Sciatic nerve (tissue), 2 donors: ENCODE measurements around the gene KPNB1. TPM values are rescaled to one million over a fixed set of nuclear protein-coding genes. Genes with fewer than 3 reads are reported as not detected.

ENCODE experiments used
- ATAC-seq: fragments of 200-7000 bp; cut with Tn5 transposase; one replicate; pipeline ENCODE4 v1.9.1; 2020; ENCODE audit warnings: mild to moderate bottlenecking, moderate library complexity
- DNase-seq: peaks from one replicate; pipeline ENCODE4 v3.0.0-alpha.2; 2020; ENCODE audit warnings: low spot score
- intact Hi-C: fragments of 100-400 bp; cut with DNase I; formaldehyde crosslinking; loops from one replicate; pipeline ENCODE4 v1.14.2; 2022
- total RNA-seq: library from RNA; stranded (reverse); fragmentation: NEBNext Ultra II Directional; extraction: Animal tissue kit (Norgen Biotek cat#: 25700); gene quantifications from one replicate; pipeline ENCODE4 v1.2.1, GENCODE V29; 2021
- donor health status: DM: no; HTN: no; CAD: no.
- donor health status: DM: no; HTN: no; CAD: no.

The KPNB1 gene
- total RNA-seq, 1 donor from 2014 or later: 223 TPM

DNA sequence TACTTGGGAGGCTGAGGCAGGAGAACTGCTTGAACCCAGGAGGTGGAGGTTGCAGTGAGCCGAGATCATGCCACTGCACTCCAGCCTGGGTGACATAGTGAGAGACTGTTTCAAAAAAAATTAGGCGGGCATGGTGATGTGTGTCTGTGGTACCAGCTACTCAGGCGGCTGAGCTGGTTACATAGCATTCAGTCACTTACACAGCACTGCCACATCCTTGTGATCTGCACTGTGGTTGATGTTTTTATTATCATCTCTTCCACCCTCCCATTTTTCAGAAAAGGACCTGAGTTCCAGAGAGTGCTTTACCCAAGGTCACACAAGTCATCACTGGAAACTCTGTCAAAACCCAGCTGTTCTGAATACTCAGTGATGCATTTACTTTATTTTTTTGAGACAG is 14.8 kb upstream of the KPNB1 start:
- ATAC-seq: no peak
- intact Hi-C loops: no loop called here
- DNase-seq: no peak

DNA sequence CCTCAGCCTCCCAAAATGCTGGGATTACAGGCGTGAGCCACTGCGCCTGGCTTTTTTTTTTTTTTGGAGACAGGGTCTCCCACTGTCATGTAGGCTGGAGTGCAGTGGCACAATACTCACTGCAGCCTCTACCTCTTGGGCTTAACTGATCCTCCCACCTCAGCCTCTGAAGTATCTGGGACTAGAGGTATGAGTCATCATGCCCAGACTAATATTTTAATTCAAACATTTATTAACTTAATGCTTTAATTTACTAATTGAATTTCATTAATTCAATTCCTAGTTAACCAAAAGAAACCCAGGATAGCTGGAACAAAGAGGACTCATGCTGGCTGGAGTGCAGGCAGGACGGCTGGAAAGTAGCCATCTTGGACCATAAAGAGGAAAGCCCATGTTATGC is 14.0 kb upstream of the KPNB1 start:
- intact Hi-C loops: no loop called here
- DNase-seq (no peak), ATAC-seq (no peak)

DNA sequence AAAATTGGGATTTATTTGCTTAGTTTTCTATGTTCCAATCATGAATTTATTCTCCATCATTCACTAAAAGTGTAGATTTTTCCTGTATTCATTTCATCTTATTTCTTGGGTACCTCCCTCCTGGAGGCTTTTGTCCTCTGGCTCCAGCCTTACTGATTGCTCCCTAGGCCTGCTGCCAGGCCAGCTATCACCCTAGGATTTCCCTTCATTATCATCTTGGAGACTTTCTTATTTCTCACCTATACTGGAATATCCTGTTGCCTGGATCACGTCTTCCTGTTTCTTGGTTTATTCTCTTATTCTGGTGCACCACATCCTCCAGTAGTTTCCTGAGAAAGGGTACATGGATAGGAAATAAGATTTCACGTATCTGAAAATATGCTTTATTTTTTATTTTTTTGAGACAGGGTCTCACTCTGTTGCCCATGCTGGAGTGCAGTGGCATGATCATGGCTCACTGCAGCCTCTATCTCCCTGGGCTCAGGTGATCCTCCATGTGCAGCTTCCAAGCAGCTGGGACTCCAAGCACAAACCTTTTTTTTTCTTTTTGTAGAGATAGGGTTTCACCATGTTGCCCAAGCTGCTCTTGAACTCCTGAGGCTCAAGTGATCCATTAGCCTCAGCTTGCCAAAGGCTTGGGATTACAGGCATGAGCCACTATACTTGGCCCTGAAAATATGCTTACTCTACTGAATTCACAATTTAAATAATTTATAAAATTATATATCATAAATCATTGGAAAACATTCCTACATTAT is 13.3 kb upstream of the KPNB1 start:
- DNase-seq (no peak), ATAC-seq (no peak)
- intact Hi-C loops: no loop called here

DNA sequence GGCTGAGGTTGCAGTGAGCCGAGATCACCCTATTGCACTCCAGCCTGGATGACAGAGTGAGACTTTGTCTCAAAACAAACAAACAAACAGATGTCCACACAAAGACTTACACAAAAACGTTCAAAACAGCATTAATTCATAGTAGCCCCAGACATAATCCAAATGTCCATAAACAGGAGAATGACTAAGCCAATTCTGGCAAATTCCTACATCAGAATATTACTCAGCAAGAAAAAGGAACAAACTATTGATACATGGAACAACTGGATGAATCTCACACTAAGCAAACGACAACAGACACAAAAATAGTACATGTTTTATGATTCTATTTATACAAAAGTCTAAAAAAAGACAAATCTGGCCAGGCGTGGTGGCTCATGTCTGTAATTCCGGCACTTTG is 10.8 kb upstream of the KPNB1 start:
- no peak for ATAC-seq
- DNase-seq: no peak
- intact Hi-C loops: no loop called here

DNA sequence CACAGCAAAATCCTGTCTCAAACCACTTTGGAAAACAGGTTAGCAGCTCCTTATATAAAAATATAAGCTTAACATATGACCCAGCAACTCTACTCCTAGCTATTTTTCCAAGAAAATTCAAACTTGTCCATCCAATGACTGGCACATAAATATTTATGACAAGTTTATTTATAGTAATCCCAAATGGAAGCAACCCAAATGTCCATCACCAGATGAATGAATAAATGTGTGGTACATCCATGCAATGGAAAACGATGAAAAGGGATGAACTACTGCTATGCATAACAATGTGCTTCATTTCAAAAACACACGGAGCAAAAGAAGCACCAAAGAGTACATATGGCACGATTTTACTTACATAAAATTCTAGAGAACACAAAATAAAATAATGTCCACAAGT is 9.6 kb upstream of the KPNB1 start:
- ATAC-seq (no peak), DNase-seq (no peak)
- intact Hi-C loops: no loop called here

DNA sequence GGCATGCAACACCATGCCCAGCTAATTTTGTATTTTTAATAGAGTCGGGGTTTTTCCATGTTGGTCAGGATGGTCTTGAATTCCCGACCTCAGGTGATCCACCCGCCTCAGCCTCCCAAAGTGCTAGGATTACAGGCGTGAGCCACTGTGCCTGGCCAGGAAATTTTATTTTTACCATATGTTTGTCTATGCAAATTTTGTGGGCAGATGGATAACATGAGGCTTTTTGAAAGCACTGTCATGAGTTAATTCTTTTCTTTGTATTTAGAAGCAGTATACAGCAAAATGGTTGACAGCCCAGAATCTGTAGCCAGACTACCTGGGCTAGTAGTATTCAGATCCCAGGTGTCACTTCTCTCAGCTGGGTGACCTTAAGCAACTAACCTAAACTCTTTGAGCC is 8.5 kb upstream of the KPNB1 start:
- intact Hi-C loops: no loop called here
- DNase-seq: no peak
- no peak for ATAC-seq

DNA sequence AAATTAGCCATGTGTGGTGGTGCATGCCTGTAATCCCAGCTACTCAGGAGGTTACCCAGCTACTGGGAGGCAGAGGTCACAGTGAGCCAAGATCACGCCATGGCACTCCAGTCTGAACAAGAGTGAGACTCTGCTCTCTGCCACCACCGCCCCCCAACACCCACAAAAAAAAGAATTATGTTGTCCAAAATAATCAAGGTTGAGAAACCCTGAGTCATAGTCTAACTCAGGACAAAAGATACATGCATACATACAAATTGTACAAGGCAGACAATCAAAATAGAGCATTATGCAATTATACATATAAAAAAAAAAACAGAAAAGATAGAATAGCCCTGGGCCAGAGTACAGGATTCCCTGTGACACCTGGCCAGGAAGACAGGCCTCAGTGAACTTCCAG is 6.6 kb upstream of the KPNB1 start:
- intact Hi-C loops: no loop called here
- DNase-seq (no peak), ATAC-seq (no peak)

DNA sequence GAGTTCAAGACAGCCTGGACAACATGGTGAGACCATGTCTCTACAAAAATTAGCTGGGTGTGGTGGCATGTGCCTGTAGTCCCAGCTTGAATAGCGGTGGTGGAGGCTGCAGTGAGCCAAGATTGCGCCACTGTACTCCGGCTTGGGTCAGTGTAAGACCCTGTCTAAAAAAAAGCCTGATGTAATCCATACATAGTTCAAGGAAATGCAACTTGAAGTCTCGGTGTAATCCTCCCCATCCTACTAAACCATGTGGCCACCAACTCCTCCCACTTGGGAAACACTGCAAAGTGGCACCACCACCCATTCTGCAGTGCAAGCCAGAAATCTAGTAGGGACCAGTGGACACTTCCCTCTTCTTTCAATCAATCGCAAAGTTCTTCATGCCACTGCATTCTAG is 5.4 kb upstream of the KPNB1 start:
- no peak for DNase-seq
- intact Hi-C loops: no loop called here
- no peak for ATAC-seq

DNA sequence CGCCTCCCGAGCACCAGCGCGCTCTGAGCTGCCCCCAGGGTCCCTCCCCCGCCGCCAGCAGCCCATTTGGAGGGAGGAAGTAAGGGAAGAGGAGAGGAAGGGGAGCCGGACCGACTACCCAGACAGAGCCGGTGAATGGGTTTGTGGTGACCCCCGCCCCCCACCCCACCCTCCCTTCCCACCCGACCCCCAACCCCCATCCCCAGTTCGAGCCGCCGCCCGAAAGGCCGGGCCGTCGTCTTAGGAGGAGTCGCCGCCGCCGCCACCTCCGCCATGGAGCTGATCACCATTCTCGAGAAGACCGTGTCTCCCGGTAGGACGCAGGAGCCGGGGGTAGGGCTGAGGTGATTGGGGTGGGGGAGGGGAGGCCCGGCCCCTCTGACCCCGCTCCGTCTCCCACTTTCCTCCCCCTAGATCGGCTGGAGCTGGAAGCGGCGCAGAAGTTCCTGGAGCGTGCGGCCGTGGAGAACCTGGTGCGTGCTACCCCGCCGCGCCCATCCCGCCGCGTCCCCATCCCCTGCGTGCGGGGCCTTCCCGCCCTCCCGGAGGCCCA is 329 bp downstream of the KPNB1 start:
- peak; percentile 27 for ATAC-seq
- DNase-seq: no peak
- intact Hi-C loops: no loop called here

DNA sequence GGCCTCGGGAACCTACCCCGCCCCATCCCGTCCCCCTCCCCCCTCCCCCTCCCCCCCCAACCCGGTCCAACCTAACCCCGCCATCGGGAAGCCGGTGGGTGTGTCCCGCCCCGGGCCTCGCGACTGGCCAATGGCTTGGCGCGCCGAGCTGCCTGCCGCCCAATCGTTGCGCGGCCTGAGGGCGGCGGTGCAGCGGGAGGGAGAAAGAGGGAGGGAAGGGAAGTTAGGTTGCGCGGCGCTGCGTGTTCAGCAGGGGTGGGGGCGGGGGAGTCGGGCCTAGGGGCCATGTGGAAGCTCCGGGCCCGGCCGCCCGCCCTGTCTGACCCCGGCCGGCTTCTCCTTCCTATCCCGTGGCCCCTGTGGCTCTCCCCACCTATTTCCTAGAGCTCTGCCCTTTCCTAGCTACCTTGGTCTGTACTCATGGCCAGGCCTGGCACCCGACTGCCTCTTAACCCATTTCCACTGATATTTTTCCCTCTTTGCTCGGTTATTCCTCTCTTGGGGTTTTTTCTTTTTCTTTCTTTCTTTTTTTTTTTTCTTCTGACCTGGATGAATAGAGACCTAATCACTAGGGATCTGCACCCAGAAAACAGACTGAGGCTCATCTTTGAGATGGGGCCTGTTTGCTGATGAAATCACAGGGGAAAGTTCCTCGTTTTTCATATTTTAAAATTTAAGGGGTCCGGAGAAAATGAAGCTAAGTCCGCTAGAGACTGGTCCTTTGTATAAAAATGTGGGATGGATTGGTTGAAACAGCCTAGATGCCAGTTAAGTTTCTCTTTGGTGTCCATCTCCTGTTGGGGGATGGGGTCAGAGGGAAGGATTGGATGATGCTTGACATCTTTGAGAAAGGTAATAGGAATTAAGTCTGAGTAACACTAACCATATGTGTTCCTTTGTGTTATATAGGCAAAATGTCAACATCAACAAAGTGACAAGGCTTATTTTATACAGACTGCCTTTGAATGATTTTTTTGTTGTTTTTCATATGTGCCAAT is 1.1 kb downstream of the KPNB1 start:
- peak; percentile 96 for DNase-seq
- intact Hi-C loops: no loop called here
- ATAC-seq: peak; percentile 84

DNA sequence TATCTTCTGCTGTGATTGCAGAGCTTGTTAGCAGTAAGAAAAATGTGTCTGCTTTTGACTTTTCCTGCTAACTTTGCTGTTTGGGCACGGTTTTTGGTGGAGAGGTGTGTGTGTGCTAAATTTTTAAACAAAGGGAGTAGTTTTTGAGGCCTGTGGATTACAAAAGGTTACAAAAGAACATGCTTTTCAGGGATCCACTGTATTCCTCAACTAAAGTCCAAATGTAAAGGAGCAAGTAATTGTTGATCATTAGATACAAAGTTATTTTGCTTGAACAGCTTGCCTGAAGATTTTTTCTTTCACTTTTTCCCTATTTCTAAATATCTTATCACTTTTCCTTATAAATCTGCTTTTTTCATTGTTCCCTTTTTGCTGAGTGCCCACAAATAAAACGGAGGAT is 2.0 kb downstream of the KPNB1 start:
- ATAC-seq: no peak
- no peak for DNase-seq
- intact Hi-C loops: no loop called here

DNA sequence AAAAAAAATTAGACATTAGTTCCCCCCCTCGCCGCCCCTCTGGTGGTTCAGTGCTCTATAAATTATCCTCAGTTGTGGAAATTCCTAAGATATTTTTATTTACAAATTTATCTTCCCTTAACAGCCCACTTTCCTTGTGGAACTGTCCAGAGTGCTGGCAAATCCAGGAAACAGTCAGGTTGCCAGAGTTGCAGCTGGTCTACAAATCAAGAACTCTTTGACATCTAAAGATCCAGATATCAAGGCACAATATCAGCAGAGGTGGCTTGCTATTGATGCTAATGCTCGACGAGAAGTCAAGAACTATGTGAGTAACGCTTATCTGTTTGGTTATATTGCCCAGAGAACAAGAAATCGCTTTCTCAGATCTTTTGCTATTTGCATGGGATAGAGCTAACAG is 2.9 kb downstream of the KPNB1 start:
- intact Hi-C loops: no loop called here
- ATAC-seq (no peak), DNase-seq (no peak)

DNA sequence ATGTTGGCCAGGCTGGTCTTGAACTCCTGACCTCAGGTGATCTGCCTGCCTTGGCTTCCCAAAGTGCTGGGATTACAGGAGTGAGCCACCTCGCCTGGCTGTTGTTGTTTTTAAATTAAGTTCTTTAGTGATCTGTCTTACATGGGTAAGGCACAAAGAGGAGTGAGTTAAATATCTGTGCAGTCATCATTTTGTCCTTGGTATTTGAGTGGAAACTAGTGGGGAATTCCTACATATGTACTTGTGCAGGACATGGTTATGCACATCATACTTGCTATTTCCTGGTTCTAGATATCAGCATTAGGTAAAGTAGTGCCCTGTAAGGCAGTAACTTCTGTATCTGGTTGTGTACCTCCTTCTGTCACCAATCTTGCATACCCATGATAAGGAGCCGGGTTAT is 3.7 kb downstream of the KPNB1 start:
- no peak for DNase-seq
- intact Hi-C loops: no loop called here
- no peak for ATAC-seq

DNA sequence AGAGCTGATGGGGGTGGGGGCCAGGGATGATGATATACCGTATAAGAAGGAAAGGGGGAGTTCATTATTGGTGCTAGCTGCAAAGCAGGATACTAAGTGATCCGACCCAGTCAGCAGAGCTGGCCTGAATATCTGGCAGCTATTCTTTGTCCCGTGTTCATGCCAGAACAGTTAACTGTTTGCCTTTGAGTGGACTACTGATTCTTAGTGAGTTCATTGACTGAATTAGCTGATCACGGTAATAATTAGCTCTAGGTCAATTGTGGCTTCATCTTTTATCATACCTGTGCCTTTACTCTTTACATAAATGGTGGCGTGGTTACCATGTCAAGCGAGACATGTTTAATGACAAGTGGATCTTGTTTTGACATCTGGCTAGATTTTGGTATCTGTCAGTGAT is 5.3 kb downstream of the KPNB1 start:
- ATAC-seq: no peak
- intact Hi-C loops: no loop called here
- DNase-seq: no peak

DNA sequence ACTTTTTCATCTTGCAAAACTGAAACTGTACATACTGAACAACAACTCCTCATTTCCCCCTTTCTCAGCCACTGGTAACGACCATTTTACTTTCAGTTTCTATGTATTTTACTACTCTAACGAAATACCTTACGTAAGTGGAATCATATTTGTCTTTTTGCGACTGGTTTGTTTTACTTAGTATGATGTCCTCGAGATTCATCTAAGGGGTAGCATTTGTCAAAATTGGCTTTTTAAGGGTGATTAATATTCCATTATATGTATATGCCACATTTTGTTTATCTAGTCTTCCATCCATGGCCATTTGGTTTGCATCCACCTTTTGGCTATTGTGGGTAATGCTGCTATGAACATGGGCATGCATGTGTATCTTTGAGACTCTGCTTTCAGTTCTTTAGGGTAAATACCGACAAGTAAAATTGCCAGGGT is 10.4 kb downstream of the KPNB1 start:
- intact Hi-C loops: no loop called here
- DNase-seq (no peak), ATAC-seq (no peak)

DNA sequence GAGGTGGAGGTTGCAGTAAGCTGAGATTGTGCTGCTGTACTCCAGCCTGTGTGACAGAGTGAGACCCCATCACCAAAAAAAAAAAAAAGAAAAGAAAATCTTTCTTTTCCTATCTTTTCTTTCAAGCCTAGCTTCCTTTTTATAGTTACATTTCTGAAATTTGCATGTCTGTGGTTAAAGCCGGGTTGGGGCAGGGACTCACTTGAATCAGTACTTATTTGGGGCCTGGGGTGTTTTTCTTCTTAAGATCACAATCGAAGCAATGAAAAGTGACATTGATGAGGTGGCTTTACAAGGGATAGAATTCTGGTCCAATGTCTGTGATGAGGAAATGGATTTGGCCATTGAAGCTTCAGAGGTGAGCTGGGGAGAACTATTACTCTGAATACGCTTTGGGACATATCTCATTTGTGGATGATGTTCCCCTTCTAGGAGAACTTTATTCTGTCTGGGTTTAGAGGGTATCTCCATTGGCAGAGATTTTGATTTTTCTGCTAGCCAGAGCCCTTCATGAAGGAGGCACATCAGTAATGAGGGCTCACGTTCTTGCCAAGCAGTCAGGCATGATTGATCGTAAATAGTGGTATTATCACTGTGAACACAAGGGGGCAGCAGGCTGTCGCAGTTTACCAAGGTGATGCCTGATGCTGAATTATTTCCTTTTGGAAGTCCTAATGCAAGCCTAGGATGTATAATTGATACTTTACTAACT is 14.3 kb downstream of the KPNB1 start:
- DNase-seq: no peak
- ATAC-seq: peak; percentile 73
- intact Hi-C loops: no loop called here

DNA sequence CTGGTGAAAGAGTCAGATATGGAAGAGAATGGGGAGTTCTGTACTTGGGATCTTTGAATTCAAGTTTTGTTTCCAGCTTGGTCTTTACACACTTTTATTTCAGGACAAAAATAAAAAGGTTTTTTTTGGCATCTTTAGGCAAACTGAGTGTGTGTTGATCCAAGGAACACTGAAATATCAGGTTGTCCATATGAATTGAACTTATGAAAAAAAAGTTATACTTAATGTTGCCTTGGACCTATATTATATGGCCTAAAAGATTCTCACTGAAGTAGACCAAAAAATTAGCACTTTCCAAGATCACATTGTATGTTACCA is 14.9 kb downstream of the KPNB1 start:
- ATAC-seq: no peak
- intact Hi-C loops: no loop called here
- no peak for DNase-seq

DNA sequence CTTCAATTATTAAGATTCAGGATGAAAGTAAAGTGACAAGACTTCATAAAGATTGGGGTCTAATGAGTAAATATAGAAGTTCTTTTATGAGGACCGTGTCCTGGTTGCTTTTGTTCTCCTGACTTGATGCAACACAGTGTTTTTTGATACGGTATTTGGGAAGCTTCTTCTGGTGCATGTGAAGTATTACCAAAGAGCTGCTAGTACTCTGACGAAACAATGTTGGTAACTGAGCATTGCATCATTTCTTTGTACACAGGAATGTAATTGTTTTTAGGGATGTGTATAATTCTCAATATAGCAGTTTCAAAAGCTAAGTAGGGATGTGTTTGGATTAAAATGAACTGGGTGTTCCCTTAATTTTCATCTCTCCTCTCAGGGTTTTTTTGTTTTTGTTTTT is 15.9 kb downstream of the KPNB1 start:
- intact Hi-C loops: no loop called here
- ATAC-seq: no peak
- DNase-seq: no peak

DNA sequence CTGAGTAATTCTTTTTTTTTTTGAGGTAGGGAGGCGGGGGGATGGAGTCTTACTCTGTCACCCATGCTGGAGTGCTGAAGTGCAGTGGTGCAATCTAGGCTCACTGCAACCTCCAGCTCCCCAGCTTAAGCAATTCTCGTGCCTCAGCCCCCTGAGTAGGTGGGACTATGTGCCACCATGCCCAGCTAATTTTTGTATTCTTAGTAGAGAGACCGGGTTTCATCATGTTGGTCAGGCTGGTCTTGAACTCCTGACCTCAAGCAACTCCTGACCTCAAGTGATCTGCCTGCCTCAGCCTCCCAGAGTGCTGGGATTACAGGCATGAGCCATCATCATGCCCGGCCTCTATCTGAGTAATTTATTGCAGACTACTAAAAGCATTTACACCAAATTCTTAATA is 19.4 kb downstream of the KPNB1 start:
- ATAC-seq (no peak), DNase-seq (no peak)
- intact Hi-C loops: no loop called here

DNA sequence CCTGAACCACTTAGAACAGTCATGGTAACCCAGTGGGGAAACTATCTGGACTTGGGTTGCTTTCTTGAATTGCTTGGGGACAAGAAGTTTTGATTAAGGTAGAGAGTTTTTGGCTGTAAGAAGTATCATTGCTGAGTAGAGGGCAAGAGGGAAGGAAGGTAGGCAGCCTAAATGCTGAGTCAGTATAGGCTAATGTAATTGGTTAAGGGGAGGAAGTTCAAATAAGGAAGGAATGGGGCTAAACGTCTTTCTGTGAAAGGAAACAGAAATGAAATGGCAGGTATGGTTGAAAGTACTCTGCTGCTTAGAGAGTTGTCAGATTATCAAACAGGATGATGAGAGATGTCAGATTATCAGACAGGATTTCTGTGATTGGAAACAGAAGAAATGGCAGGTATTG is 20.3 kb downstream of the KPNB1 start:
- intact Hi-C loops: no loop called here
- DNase-seq (no peak), ATAC-seq (no peak)
